AG09319 (cell line): ENCODE data around the gene PLXDC2.

Experiments used
- DNase-seq: peaks from one replicate; pipeline ENCODE4 v3.0.0-alpha.2; 2010; ENCODE audit warnings: low read depth; ENCODE audit errors: extremely low read depth
- TF ChIP-seq, protein P1 (sequence below): IDR thresholded peaks from 2 replicates; pipeline ENCODE4 v1.5.1; 2011; ENCODE audit warnings: low read depth, mild to moderate bottlenecking, inconsistent platforms, low read length, moderate library complexity

PLXDC2 gene

DNA sequence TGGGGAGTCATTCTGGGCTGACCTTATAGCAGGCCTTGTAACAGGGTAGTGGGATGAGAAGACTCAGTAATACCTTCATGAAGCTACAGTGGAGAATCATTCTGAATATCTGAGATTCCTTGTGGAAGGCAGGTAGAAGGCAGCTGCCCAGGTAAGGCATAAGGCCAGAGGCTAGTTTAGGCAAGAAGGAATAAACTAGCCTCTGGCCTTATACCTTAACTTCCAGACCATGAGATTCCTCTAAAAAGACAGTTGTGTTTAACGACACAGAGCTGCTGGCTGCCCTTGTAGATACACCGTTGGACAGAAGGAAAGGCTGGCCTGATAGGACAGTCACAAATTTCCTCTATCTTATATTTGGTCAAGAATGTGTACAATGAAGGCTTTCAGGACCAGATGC is 268.2 kb downstream of the PLXDC2 start:
- DNase-seq, result no peak
- TF ChIP-seq, protein P1, sequence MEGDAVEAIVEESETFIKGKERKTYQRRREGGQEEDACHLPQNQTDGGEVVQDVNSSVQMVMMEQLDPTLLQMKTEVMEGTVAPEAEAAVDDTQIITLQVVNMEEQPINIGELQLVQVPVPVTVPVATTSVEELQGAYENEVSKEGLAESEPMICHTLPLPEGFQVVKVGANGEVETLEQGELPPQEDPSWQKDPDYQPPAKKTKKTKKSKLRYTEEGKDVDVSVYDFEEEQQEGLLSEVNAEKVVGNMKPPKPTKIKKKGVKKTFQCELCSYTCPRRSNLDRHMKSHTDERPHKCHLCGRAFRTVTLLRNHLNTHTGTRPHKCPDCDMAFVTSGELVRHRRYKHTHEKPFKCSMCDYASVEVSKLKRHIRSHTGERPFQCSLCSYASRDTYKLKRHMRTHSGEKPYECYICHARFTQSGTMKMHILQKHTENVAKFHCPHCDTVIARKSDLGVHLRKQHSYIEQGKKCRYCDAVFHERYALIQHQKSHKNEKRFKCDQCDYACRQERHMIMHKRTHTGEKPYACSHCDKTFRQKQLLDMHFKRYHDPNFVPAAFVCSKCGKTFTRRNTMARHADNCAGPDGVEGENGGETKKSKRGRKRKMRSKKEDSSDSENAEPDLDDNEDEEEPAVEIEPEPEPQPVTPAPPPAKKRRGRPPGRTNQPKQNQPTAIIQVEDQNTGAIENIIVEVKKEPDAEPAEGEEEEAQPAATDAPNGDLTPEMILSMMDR, result no peak

DNA sequence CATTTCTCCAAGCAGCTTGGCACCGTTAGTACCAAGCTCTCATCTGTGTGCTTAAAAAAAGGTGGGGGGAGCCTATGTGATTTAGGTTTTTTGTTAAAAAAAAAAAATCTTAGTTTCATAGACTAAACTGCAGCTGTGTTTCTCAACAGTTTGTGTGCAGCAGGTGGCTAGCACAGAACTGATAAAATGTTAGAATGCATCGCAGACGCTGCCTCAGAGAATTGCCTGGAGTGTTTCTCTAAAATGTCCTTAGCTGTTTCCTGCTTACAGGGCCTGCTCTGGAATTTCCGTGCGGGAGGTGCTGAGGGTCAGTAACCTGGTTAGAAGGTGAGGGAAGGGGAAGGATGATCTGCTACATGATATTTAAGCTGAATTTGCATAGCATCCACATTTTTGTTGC is 268.9 kb downstream of the PLXDC2 start:
- no peak for DNase-seq
- TF ChIP-seq, protein P1, result no peak

DNA sequence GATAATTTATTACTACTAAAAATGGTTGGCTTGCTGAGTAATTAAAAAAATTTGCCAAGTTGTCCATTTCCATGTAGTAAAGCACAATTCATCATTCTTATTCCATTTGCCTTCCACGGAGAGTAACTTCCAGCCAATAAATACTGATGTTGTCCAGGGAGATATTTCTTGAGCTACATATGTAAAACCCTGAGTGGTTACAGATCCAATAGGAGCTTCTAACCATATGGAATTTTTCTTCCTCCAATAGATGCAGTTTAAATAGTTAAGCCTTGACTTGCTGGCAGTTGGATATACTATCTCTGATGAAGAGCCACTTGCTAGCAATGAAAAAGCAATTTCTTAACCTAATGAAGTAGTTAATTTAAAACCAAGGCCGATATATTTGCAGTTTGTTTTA is 271.1 kb downstream of the PLXDC2 start:
- TF ChIP-seq, protein P1, result no peak
- DNase-seq, result no peak

DNA sequence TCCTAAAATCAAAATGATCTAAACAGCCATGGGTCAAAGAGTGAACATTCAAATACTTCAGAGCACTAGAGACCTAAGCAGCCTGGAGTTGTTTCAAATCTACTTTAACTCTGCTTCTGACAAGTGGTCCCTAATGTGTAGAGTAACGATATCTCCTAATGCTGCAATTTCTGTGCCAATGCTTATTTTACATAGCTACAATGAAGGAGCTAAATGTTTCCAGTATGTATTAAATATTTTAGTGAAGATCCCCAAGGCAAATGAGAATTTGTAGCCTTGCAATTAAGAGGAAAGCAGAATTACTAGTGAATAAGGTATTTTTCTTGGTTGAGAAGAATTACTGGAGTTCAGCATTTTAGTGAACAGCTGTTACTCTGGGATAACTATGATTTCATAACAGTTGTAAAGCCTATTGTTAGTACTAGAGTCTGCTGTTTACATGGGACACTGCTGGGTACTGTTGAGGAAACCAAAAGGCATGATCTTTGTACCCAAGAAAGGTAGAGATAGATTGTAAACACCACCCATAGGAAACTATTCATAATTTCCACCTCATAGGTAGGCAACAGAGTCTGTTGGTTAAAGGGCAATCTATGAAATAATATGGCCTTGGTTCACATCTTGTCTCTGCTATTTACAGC is 271.9 kb downstream of the PLXDC2 start:
- no peak for DNase-seq
- TF ChIP-seq, protein P1, result no peak

DNA sequence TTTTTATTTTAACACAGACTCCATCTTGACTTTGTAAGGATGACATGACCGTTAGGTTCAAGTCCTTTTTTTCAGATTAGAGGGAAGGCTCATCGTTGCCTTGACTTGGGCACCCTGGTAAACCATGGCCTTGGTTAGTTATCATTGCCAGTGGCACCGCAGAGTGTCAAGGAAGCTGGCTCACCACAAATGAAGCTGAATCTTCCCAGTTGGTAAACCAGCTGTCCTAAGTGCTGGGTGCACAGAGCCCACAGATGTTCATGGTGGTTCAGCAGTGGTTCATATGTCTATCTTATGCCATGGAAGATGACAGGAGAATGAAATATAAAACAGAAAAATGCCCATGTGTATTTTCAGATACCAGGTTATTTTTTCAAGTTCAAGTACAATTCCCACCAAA is 273.6 kb downstream of the PLXDC2 start:
- TF ChIP-seq, protein P1, result no peak

DNA sequence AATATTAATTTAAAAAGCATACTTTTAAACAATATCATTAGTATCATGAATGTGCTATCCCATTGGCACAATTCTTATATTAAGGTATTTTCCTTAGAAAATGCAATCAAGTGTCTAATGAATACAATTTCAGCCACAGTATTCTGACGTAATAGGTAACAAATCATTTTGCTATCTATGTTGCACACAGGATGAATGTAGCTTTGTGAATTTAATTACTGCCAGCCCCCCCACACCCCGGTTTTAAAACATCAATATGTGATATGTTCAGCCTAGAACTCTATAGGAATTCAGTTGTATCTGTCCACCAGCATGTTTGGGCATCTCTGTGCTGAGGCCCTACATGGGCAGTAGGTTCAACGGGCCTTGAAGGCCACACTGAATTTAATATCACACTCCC is 274.6 kb downstream of the PLXDC2 start:
- no peak for DNase-seq
- TF ChIP-seq, protein P1, result no peak

More for the DNA sequence above, 273.6 kb downstream of the PLXDC2 start:
- DNase-seq, result no peak

DNA sequence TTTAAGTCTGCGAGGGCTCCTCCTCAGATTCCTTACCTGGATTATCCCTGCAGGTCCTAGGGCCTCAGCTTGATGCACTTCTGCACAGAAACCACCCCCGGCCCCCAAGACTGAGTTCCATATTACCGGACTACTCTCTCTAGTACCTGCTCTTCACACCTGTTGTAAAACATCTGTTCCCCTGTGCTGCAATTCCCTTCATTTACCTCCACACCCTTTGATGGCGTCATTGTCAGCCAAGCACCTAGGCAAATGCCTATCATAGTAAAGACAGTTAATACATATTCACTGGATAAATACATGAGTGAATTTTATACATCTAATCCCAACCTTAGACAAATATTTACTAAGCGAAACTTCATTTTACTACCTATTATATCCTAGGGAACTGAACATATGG is 275.5 kb downstream of the PLXDC2 start:
- DNase-seq, result no peak

More for the DNA sequence above, 275.5 kb downstream of the PLXDC2 start:
- TF ChIP-seq, protein P1, result no peak
